ENCODE data around the gene FHL1. TPM values are rescaled to one million over a fixed set of nuclear protein-coding genes. Genes with fewer than 3 reads are reported as not detected.

Gene FHL1
- polyA plus RNA-seq, 4 donors = 53.1 to 206 (median 77.2) TPM

DNA sequence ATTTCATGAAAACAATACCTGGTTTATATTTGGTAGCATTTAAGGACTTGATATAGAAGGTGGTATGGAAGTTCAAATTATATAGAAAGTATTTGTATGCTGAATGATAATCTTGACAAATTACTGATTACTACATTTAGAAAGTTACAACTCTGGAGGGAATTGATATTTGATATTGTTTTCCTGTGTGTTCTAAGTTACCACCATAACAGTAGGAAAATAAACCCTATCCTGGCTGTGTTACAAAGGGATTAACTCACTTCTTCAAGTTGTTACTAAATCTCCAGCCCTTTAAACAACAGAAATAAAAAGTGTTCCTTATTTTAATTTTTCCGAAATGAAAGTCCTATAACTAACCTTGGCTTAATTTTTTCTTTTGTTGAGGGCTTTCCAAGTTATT, 36.6 kb downstream of the FHL1 start:
- no peak for DNase-seq (ENCODE audit: low read depth in 4 of 4, low spot score in 3 of 4)

DNA sequence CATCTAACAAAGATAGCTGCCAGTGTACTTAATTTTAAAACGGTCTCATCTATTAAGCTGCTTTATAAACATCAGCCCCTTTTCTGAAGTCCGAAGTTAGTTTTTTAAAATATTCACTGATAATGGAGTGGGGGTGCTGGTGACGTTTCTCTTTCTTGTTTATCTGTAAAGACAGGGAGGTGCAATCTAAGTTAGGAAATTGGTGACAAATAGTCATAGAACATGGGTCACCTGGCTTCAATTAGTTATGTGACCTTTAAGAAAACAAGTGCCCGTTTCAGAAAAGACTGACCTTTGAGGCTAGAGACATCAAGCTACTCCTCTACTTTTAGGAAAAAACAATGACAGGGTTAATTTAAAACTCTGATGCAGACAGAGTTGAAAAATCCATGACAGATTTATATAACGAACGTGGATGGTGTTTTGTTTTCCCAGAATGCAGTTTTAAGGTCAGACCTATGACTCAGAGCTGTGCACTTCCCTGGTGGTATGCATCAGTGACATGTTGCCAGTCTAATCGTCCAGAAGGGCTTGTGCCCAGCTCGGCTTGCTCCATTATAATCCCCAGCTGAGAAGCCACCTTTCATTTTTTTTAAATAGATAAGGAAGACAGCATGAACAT, 38.2 kb downstream of the FHL1 start:
- no peak for DNase-seq (ENCODE audit: low read depth in 4 of 4, low spot score in 3 of 4)

DNA sequence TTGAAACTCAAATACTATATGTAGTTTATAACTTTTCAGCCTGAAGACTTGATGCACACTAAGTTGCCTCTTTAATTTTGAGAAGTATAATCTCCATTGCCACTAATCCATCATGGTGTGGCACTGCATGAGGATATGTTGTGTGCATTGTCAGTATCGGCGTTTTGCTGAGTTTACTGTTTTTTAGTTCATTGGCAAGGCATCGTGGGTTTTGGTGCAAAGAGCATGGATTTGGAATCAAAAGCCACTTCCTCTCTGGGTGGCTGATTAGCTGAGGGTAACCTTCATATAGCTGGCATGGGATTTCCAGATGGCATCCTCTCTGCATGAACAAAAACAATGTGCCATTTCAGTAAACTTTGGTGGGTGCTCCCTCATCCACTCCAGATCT, 38.7 kb downstream of the FHL1 start:
- DNase-seq (ENCODE audit: low read depth in 4 of 4, low spot score in 3 of 4) = no peak

DNA sequence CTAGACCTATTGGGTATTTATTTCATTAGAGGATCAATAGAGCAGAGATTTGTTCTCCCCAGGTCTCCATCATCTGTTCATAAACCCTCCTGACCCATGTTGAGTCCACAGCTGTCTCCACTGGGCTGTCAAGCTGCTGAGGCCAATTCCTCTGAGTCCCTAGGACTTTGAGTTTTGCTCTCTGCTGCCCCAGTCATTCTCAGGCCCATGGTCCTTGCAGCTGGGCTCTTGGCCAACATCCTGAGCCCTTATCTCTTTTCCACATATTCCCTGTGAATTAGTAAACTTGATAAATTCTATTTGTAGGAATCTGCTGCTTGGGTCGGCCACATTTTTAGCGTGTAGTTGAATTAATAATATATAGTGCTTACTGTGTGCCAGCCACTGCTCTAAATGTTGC, 41.9 kb downstream of the FHL1 start:
- DNase-seq (ENCODE audit: low read depth in 4 of 4, low spot score in 3 of 4) = no peak

DNA sequence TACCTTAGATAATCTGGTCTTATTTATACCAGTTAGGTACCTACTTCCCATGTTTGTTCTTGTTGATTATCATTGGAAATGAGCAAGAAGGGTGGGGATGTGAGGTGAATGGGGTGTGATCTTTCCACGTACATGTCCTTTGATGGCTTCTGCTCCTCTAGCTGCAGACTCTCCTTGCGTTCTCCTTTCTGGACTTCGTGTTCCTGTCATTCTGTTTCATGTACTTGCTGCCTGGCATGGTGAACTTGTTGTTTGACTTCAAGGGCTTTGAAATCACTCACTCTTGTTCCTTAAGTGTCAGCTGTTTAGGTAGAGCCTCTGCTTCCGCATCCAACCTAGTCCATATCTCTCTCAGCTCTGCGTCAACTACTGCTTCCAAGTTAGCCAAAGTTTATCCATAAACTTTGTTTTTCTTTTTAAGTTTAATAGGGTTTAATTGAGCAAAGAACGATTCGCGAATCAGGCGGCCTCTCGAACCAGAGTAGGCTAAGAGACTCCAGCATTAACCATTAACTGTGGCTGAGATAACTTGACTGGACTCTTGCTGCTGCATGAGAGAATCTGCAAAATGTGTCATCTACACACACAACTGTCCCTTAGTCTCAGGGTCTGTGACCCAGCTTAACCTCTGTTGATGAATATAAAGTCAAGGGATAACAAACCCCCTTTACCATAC, 42.8 kb downstream of the FHL1 start:
- DNase-seq (ENCODE audit: low read depth in 4 of 4, low spot score in 3 of 4) = no peak

DNA sequence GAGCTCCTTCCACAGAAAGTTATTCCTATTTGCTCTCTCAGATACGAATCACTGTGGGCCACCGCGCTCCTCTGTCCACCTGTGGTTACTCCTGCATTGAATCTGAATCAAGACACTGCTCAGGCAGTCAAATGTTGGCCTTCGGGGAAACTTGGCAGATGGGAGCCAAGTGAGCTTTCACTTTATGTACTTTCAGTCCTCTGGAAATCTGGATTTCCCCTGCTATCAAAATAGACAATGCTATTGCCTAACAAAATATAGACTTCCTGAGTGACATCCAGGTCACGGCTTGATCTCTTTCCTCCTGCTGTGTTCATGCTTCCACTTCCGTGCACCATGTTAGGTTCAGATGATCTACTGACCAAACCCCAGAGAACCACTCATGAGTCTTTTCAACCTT, 43.8 kb downstream of the FHL1 start:
- DNase-seq (ENCODE audit: low read depth in 4 of 4, low spot score in 3 of 4) = no peak

DNA sequence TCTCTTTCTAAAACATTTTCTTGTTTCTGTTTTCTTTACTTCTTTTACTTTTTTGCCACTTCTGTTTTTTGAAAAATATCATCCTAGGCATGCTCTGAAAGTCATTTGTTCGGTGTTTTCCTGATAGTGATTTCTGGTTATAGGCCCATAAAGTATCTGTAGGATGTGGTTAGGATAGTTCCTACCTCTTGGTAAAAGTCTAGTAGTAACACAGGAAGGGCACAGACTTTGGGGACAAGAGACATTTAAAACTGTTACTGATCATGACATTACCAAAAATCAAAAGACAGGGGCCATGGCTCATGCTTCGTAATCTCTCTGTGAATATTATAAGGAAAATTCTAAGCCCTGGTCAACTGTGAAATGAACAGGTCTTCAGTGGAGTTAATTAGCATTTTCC, 44.8 kb downstream of the FHL1 start:
- no peak for DNase-seq (ENCODE audit: low read depth in 4 of 4, low spot score in 3 of 4)

DNA sequence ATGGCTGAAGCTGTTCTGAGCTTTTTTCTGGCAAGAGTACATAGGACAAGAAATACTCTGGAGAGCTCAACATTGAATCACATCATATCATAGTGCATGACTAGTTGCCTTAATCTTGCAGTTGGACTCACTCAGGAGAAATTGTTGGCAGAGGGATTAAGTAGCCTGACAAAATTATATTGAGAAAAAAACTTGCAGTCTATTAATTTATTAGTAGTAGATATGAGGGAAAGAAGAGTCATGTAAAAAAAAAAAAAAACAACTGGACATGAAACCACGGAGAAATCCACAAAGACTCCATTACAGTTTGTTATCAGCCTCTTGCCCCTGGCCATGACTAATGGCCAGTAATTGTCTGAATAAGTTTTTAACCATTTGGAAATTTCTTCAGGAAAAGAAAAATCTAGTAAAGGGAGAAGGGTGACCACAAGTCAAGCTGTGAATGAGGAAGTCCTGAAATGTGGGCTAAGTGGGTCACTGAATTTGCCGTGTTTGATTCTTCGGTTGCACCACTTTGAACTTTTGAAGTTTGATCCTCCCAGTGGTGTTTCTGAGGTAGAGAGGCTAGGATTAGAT, 45.6 kb downstream of the FHL1 start:
- DNase-seq (ENCODE audit: low read depth in 4 of 4, low spot score in 3 of 4) = no peak

DNA sequence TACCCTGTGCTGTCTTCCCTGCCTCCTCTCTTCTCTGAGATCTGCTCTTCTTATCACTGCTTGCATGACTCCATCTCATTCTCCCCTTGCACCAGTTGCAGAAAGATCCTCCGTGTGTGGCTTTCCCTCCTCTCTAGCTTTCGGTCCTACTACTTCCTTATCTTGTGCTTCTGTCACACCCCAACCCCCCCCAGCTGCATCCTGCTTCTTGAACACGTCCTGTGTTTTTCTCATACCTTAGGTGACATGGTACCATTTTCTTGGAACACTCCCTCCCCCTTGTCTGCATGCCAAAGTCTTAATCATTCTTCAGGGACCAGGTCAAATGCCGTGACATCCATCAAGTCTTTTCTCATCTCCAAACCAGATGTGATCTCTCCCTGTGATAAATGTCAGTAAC, 46.4 kb downstream of the FHL1 start:
- DNase-seq (ENCODE audit: low read depth in 4 of 4, low spot score in 3 of 4) = no peak

DNA sequence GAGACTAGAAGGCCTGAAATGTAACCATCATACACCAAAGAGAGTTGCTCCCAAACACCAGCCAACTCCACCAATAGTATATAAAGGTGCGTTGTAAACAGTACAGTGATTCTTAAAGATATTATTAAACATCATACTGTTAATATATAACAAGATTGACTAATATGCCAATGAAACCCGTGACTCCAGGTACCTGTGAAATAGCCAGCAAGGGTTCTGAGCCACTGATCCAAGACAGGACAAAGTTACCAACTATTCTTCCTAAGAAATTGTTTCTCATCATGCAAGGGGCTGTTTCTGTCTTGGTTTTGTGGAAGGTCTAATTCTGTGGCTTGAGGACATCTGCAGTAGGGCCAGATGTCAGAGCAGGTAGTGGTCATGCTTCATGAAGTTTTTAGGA, 47.2 kb downstream of the FHL1 start:
- DNase-seq (ENCODE audit: low read depth in 4 of 4, low spot score in 3 of 4) = no peak

DNA sequence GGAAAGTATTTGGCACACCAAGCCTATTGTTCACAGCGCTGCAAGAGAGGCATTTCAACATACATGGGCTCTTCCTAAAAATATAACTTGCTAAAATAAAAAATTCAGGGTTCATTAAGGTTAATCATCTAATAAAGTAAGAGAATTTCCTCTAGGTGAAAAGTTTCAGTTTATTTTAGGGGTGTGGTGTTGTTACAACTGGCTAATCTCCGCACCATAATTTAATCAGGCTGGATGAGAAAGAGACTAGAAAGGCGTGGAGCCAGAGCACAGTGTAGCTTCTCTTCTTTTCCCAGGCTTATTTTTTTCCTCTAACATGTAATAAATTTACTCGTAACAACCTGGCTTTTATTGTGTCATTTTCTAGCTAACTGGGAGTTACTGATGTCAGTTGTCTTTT, 47.9 kb downstream of the FHL1 start:
- no peak for DNase-seq (ENCODE audit: low read depth in 4 of 4, low spot score in 3 of 4)

DNA sequence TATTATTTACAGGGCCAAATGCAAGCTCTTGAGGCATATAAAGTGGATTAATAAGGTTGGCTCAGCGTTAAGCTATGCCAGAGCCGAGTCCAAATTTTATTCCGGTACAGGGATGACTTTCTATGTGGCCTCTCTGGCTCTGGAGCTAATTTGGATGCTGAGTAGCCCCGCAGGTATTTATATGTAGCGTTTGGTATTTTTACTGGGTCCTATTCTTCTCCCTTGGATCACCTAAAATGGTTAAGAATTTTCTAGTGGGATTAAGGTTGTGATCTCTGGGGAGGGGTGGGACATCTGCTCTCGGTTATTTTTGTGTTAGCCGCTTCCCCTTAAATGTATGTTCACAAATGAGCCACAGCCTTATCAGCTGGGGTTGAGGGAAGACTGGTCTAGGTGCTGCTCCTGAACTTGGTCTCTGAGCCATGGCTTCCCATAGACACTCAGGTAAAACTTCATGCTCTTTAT, 49.4 kb downstream of the FHL1 start:
- DNase-seq (ENCODE audit: low read depth in 4 of 4, low spot score in 3 of 4) = no peak

DNA sequence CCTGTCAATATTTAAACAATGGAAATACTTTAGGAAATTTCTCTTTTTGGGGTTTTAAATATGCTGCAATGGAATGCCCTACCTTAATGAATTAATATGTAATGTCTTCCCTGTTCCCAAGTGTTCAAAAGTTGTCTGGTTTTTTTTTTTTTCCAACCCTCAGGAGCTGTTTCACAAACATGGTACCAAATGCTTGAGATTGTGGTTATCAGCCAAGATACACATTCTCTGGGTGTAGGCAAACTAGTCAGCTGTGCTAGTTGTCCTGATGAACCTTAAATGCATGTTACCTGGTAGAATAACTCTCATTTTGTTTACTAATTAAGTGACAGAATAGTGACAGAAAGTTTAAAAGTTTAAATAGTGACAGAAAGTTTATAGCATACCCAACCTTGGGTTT, 50.7 kb downstream of the FHL1 start:
- DNase-seq (ENCODE audit: low read depth in 4 of 4, low spot score in 3 of 4) = no peak

DNA sequence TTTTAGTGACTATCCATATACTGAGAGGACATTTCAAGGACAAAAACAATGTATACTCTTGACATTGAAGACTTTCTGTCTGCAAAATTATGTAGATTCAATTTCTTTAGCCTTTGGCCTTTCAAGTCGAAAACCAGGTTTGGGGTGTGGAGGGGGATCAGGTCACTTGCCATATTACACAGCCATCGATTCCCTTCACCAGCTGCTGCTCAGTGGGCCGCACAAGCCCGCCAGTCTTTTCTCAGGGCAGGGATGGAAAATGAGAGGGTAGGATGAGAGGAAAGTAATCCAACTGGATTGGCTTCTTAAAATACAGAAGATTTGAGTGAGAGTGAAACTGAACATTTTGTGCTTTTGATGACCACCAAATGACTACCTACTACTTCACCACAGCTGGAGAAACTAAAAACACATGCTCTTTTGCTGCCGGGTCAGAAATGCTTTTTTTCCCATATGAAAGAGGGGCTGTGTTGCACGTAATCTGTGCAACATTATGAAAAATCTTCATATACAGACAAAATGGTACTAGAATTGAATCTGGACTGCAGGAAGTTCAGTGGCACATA, 51.4 kb downstream of the FHL1 start:
- no peak for DNase-seq (ENCODE audit: low read depth in 4 of 4, low spot score in 3 of 4)

DNA sequence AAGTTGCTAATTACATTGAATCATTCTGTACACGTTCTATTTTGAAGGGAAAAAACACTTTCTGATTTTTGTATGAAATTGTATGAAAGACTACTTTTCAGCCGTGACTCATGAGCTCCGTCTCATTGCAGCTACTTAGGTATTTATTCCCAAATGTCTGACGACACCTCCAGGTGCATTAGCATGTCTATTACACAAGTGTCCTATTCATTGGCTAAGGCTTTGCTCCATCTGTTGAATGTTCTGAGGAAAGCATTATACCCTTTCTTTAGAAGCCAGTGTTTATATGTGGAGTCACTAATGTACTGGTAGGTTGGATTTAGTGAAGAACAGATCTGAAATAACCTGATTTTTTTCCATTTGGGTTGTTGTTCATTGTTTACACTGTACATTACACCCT, 52.0 kb downstream of the FHL1 start:
- DNase-seq (ENCODE audit: low read depth in 4 of 4, low spot score in 3 of 4) = no peak

DNA sequence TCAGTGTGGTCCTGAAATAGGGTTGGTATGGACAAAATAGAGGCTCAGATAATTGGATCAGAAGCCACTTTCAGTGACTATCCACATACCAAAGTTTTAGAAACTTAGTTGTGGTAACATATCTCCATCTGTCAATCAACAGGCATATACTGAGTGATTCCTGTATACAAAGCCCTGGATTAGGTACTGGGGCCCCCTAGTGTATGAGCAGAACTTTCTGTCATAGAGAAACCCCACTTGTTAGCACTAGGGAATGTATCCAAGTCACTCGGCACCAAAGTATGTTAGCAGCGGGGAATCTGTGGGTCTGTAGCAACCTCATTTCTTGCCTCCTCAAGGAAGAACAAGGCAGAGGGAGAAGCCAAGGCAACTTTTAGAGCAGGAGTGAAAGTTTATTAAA, 53.1 kb downstream of the FHL1 start:
- DNase-seq (ENCODE audit: low read depth in 4 of 4, low spot score in 3 of 4) = no peak

DNA sequence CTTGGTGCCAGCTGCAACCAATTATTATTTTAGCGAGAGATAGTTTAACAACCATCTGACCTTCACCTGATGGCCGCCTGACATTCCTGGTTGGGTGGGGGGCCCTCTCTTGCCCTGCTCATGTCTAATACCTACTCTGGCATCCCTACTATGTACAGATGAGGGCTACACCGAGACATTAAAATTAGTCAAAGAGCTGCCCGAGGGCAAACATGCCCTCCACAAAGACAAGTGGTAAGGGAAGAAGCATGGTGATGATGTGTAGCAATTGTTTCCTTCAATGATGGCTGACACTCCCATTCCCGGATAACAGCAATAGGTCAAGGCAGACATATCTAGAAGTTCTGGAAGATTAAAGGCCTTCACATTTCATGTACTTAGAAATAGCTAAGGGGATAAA, 54.3 kb downstream of the FHL1 start:
- DNase-seq (ENCODE audit: low read depth in 4 of 4, low spot score in 3 of 4) = no peak

DNA sequence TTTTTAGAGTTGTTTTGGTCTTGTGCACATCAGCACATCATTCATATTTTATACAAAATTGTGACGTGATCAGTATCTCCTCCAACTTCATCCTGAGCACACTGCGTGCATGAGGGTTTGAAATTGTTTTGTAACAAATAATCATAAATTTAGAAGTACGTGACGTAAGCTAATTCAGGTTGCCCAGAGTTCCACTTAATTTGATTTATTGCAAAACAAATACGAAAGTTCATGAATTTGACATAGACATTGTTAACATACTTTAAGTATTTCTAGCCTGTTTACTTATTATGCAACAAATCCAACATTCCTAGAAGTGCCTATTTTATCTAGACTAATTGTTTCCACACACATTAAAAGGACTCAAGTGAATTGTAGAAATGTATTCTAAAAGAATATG, 55.6 kb downstream of the FHL1 start:
- no peak for DNase-seq (ENCODE audit: low read depth in 4 of 4, low spot score in 3 of 4)

DNA sequence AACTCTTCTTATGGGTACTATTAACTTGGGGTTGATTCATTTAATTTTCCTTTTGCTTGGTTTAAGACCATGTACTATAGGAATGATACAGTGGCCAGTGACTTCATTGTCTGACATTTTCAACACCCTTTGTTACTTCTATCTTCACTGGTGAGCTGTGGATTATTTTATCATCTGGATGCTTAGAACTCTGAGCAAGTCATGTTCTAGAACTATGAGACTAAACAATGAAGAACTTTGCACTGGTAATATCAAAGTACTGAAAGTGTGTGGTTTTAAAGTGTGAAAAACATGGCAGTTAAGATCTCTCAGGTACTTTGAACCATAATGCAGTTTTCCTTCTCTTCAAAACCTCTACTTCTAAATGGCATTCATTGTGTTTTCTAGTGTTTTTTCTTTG, 56.1 kb downstream of the FHL1 start:
- no peak for DNase-seq (ENCODE audit: low read depth in 4 of 4, low spot score in 3 of 4)

DNA sequence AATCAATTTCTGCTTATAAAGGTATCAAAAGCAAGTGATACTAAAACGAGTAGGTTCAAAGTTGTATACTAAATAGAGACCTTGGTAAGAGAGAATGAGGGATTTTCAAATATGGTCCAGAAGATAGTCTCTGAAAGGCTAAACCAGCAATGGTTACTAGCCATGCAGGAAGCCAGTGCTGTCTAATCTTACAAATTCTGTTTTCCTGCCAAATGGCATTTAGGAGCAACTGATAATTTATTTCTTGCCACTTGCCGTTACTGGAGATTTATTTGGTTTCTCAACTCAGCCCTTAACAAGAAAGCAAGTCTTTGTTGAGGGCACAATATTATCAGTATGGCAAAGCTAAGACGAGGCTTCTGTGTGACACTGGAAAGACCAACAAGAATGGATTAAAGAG, 56.6 kb downstream of the FHL1 start:
- no peak for DNase-seq (ENCODE audit: low read depth in 4 of 4, low spot score in 3 of 4)

DNA sequence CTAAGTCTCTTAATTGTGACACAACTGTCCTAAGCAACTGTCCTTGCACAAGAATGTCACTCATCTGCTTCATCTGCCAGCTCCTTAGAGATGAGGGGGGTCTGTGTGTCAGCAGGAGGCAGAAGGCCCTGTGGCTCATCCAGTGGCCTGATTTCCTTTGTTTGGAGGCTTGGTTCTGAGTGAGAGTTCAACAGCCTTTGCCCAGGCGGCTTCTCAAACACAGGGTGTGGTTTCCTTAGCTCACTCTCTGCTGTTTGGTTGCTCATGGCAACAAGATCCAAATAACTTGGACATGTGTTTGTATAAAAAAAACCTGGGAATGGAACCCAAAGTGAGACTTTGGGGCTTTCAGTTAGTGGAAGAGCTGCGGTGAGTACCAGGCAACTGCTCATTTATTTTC, 57.2 kb downstream of the FHL1 start:
- DNase-seq (ENCODE audit: low read depth in 4 of 4, low spot score in 3 of 4) = no peak

DNA sequence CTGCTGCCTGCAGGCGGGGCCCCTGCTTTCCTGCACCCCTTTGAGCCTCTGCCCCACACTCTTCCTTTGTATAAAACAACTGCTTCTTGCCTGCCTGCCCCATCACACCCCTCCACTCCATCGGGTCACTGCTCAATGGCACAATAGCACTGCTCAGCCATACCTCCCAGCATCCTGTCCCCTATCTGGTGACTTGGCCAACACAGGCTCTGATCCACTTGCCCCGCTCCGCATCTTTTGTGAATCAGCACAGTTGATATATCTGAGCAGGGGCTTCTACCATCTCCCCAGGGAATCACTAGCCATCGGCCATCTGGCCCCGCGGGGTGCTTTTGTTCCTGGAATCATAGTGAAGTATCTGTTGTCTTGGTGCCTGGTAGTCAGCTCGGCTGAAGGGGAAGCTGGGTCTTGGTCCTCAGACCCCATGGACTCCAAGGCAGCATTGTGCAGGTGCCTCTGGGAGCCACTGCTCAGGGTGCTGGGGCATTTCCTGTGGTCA, 58.6 kb downstream of the FHL1 start:
- no peak for DNase-seq (ENCODE audit: low read depth in 4 of 4, low spot score in 3 of 4)

Data from left renal pelvis (tissue), 4 donors.